Esophagus squamous epithelium (tissue), 4 donors: ENCODE data around the gene ANAPC4.

Source experiments
- CTCF ChIP-seq, 6 experiments: fragments of 450-650 bp in 4 of 6; fragments of 200-600 bp in 2 of 6; sonication (generic) in 2 of 6; IDR thresholded peaks; one replicate each; pipeline ENCODE4 v1.5.1; 2016 to 2019; ENCODE audit warnings: antibody characterized with exemption in 6 of 6, mild to moderate bottlenecking in 4 of 6, moderate library complexity in 4 of 6
- POLR2A ChIP-seq, 4 donors: fragments of 450-650 bp; IDR thresholded peaks; one replicate each; pipeline ENCODE4 v1.6.1; 2017; ENCODE audit warnings: antibody characterized with exemption in 4 of 4, mild to moderate bottlenecking in 4 of 4, moderate library complexity in 3 of 4

DNA sequence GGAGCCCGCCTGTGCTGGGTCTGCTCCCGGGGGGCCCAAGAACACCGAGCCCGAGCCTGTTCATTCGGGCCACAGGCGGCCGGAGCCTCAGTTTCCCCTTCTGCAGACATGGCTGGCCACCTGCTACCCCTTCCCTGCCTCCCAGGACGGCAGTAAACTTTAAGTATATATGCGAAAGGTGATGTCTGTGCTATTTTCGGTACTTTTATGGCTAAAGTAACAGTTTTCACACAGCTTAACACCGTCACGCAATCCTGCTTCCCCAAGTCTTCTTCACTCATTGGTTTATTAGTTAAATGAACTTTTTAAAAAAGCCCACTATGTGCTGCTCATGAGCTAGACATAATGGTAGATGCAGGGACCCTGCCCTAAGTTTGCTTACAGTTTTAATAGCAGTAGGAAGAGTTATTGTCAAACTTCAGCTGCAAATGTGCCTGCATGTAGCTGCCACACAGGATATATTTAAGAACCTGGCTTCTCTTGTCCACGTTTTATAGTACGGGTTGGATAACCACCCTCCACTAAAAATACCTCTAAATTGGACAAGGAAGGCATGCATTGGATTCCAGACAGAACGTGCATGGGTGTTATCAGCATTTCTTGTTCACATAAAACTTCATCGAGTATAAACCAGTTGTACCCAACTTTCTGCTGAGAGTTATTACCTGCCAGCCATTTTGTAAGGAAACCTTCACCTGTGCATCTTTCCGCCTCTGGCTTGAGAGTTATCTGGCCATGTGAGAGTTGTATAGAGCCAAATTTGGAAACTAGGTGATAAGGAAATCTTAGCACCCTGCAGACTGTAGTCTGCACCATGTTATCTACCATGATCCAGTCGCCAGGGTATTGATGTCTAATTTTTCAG lies 741 bp downstream of the ANAPC4 start:
- TF ChIP-seq CTCF (IDR thresholded peaks at IDR 0.05) (no peak), POLR2A (IDR thresholded peaks at IDR 0.05) (no peak)
